ENCODE results near the gene NDFIP1. TPM values are rescaled to one million over a fixed set of nuclear protein-coding genes. Genes with fewer than 3 reads are reported as not detected.

The NDFIP1 gene
- total and polyA plus RNA-seq, 2 of the 4 experiments (the other 2 are of a cell fraction): 7.7 to 15.4 TPM

DNA sequence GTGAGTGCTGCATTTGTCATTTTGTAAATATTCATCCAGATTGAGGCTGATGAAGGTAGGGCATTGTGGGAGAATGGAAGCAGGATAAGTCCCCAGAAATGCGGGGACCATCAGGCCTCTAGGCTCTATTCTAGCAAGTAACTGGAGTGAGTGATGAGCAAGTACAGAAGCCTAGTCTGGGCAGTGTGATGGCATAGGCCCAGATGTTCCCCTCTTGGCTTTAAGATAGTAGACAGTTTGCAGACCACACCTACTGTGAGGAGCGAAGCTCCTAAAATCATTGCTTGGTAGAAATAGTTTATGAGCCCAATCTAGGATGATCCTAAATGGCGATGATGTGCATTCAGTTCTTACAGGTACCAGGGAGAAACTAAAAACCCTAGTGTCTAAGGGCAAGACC is 24.3 kb downstream of the NDFIP1 start:
- Histone ChIP-seq H2BK120ac (ENCODE audit: low read depth, low read length) (no peak overlapping the region), H3K9me1 (ENCODE audit: insufficient read depth, low read length) (0 out of 2 replicates have a peak, but pooled peaks cover 6% of the 10 kb centered on the region), H2AFZ (replicated peaks; ENCODE audit: low read length, poor library complexity) (no peak overlapping the region), H3K14ac (replicated peaks; ENCODE audit: low read depth, low read length) (no peak overlapping the region), H3K56ac (ENCODE audit: extremely low read depth, insufficient read depth, low read length) (no peak overlapping the region), H3K9ac (ENCODE audit: low read depth, low read length) (no peak overlapping the region), H2AK5ac (ENCODE audit: low read depth, low read length) (no peak overlapping the region), H2BK20ac (ENCODE audit: low read depth, low read length) (no peak overlapping the region), H3K4me2 (ENCODE audit: low read depth, low read length) (no peak overlapping the region), H3K9me3 (ENCODE audit: control insufficient read depth, insufficient read depth, low read length) (no peaks in the 10 kb centered on the region), H3K23ac (ENCODE audit: low read depth, low read length) (no peak overlapping the region), H2BK5ac (ENCODE audit: low read depth, low read length, poor library complexity, severe bottlenecking) (no peak overlapping the region), H3K4me3 (ENCODE audit: insufficient read depth, low read depth, low read length) (no peak overlapping the region), H3K27ac (ENCODE audit: insufficient read depth, low read length) (no peak overlapping the region), H2AK9ac (replicated peaks; ENCODE audit: low read depth, low read length, poor library complexity) (no peak overlapping the region), H4K91ac (ENCODE audit: insufficient read depth, low read depth, low read length) (no peak overlapping the region), H3K79me1 (ENCODE audit: low read depth in 1 of 2, low read length in 2 of 2) (peaks cover 31 to 41% of the 10 kb centered on the region in 2 experiments), H3K4ac (ENCODE audit: low read depth, low read length) (no peak overlapping the region), H4K20me1 (ENCODE audit: insufficient read depth, low read length) (peaks cover 12% of the 10 kb centered on the region), H3K4me1 (ENCODE audit: control insufficient read depth, insufficient read depth, low read length) (0 out of 2 replicates have a peak, but pooled peaks cover 2% of the 10 kb centered on the region), H3K27me3 (ENCODE audit: control insufficient read depth, insufficient read depth, low read length) (no peaks in the 10 kb centered on the region), H4K5ac (ENCODE audit: low read depth, low read length) (no peak overlapping the region), H4K8ac (ENCODE audit: low read depth in 2 of 2, low read length in 2 of 2) (no peak overlapping the region), H3K36me3 (ENCODE audit: control insufficient read depth, insufficient read depth, low read length) (peaks cover 20% of the 10 kb centered on the region), H3K18ac (ENCODE audit: low read depth, low read length) (no peak overlapping the region), H2BK15ac (ENCODE audit: low read depth, low read length) (no peak overlapping the region)
- ChIA-PET CTCF (interaction anchor here (0.8 kb wide), 1 partner anchor 14 kb away, joined by 3 read pairs; no protein-coding TSS in a partner anchor), POLR2A (ENCODE audit: unreplicated experiment) (no interaction called here)
- BruUV-seq (replicated peaks): no TSS peak
- intact Hi-C loops (cut with micrococcal nuclease) (no loop called here), in situ Hi-C loops (cut with MboI; ENCODE audit: low sequenced_read_pairs) (no loop called here), dilution Hi-C loops (cut with HindIII; ENCODE audit: low sequenced_read_pairs, unreplicated experiment) (loop anchor here (25.0 kb wide), 2 partner anchors 146 to 404 kb away; no protein-coding TSS in a partner anchor)
- no CpG with 5 or more reads among the region's 3 CpGs for WGBS, 2 experiments (ENCODE audit: extremely low coverage in 2 of 2, insufficient read length in 1 of 2)
- DNase-seq: no peak
- TF ChIP-seq, protein P1, sequence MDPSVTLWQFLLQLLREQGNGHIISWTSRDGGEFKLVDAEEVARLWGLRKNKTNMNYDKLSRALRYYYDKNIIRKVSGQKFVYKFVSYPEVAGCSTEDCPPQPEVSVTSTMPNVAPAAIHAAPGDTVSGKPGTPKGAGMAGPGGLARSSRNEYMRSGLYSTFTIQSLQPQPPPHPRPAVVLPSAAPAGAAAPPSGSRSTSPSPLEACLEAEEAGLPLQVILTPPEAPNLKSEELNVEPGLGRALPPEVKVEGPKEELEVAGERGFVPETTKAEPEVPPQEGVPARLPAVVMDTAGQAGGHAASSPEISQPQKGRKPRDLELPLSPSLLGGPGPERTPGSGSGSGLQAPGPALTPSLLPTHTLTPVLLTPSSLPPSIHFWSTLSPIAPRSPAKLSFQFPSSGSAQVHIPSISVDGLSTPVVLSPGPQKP (IDR thresholded peaks at IDR 0.05; ENCODE audit: borderline replicate concordance, low read depth, low read length): no peak
- TF ChIP-seq BHLHE40 (IDR thresholded peaks at IDR 0.05; ENCODE audit: low read depth, low read length) (no peak), MAFK (IDR thresholded peaks at IDR 0.05; ENCODE audit: low read depth, low read length) (no peak), RCOR1 (IDR thresholded peaks at IDR 0.05; ENCODE audit: insufficient replicate concordance, low read length) (no peak), RFX5 (IDR thresholded peaks at IDR 0.05; ENCODE audit: low read depth, low read length) (no peak), SMC3 (IDR thresholded peaks at IDR 0.05; ENCODE audit: low read depth, low read length) (no peak), FOS (IDR thresholded peaks at IDR 0.05; ENCODE audit: low read depth, low read length) (no peak)
- no peak for ATAC-seq (ENCODE audit: low read depth)
